DMS 273 treated with DMSO at 0.1 percent for 48 hours (cell line): ENCODE results near the gene CNTF.

Experiments
- DNase-seq: peaks from one replicate; lab custom pipeline; 2025; lab: John Stamatoyannopoulos, UW

CNTF gene

DNA sequence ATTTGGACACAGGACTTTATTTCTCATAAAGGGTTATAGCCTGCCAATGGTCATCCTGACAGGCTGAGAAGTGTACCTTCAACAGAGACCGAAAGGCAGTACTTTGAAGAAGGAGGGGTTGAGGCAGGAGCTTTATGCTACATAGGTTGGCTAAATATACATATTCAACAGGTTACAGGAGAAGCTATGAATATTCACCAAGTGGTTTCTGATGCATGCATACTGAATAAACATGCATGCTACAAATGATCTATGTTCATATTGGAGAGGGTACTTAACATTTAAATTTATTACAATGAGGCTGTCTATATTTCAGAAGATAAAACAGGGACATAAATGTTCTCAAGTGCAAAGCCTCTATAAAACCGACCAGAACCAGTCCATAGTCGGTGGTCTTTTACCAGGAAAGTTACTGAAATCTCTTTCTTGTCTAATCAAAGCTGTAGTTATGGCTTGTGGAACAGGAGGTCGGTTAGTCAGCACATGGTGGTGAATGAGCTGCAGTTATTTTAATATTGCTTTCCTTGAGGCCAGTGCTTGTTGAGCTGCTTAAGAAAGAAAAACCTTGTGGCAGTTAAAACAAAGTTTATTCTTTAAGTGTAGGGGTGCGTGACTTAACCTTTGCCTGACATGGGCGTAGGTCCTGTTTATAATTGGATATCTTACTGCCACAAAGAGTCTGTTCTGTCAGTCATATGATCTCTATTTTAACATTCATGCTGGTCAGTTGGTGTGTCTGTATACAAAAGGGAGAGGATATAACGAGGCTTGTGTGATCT is 19.5 kb downstream of the CNTF start:
- DNase-seq: no peak

DNA sequence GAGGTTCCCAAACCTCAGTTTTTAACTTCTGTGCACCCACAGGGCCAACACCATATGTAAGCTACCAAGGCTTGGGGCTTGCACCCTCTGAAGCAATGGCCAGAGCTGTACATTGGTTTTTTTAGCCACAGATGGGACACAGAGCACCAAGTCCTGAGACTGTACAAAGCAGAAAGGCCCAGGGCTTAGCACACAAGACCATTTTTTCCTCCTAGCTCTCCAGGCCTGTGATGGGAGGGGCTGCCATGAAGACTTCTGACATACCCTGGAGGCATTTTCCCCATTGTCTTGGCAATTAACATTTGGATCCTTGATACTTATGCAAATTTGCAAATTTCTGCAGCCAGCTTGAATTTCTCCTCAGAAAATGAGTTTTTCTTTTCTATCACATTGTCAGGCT is 23.4 kb downstream of the CNTF start:
- DNase-seq: no peak

DNA sequence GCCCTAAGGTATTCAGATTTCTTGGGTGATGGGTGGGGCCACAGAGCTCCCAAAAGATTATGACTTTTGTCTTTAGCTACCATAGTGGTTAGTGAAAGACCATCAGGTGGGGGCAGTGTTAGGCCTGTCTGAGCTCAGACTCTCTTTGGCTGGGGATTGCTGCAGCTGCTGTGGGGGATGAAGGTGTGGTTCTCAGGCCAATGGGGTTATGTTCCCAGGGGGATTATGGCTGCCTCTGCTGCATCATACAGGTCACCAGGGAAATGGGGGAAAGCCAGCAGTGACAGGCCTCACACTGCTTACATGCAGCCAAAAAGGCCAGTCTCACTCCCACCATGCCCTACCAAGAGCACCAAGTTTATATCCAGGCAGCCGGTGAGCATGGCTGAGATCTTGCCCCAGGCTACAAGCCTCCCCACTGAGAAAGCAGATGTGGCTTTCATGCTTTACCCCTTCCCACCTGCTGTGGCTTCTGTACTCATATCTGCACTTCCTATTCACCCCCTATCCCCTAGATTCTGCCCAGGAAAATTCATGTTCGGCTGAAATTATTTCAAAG is 24.8 kb downstream of the CNTF start:
- DNase-seq: no peak

DNA sequence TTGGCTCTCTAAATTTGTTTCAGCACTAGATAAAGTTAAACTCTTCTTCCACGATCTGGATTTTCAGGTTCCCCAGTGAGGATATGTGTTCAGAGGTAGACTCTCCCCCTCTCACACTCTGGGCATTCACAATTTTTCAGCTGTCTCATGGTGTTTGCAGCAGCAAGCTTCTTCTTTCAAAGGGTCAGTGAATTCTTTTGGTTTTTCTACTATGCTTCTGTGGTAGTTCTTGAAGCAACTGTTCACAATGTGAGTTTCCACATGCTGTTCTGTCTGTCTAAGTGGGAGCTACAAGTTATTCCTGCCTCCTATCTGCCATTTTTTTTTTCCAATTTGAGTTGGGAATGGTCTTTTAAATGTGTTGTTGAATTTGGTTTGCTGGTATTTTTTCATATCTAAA is 25.4 kb downstream of the CNTF start:
- DNase-seq: no peak

DNA sequence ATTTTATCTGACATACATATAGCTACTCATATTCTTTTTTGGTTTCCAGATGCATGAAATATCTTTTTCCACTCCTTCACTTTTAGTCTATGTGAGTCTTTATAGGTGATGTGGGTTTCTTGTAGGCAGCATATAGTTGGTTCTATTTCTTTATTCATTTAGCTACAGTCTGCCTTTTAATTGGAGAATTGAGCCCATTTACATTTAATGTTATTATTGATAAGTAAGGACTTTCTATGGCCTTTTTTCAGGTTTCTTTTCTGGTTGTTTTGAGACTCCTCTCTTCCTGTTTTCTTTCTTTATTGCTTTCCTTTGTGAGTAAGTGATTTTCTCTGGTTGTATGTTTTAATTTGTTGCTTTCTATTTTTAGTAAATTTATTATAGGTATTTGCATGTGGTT is 27.2 kb downstream of the CNTF start:
- no peak for DNase-seq

DNA sequence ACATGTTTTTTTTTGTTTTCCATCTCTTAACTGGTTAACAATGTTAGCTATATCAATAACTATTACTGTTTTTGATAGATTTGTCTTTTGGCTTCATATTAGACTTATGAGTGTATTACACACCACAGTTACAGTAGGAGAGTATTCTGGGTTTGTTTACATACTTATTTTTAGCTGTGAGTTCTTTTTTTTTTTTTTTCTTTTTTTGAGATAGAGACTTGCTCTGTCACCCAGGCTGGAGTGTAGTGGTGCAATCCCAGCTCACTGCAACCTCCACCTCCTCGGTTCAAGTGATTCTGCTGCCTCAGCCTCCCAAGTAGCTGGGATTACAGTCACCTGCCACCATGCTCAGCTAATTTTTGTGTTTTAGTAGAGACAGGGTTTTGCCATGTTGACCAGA is 28.0 kb downstream of the CNTF start:
- no peak for DNase-seq

GRCh38 chr11:58652726-58653280 is 30.3 kb downstream of the CNTF start:
- no peak for DNase-seq

GRCh38 chr11:58654079-58654907 is 31.8 kb downstream of the CNTF start:
- peak; percentile 13 for DNase-seq

- DNase-seq: no peak
Measured at GRCh38 chr11:58654908-58655296, 32.4 kb downstream of the CNTF start.

DNA sequence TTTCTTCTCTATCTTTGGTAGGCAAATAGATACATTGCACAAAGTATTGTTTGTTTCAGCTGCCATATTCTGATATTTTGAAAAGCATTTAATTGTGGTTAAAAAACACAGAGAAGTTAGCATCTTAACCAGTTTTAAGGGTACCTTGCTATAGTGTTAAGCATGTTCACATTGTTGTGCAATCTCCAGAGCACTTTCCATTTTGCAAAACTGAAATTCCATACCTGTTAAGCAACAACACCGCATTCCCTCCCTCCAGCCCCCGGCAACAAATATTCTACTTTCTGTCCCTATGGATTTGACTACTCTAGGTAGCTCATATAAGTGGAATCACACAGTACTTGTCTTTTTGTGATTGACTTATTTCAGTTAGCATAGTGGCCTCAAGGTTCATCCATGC is 33.9 kb downstream of the CNTF start:
- no peak for DNase-seq

DNA sequence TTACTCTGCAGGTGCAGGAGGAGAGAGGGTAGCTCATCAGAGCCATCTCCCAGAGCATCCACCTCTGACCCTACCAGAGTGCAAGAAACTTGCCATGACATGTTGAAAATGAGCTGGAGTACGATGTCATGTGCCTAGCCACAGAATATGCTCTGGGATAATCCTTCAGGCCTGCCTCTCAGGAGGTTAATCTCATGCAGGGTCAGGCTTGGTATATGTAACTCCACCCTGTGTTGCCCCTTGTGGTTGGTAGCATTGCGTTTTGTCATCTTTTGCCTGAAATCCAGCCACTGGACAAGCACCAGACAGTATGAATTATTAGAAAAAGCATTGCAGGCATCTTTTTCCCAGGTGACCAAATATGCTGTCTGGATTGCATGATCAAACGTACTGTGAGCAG is 36.2 kb downstream of the CNTF start:
- no peak for DNase-seq

- no peak for DNase-seq
Measured at GRCh38 chr11:58659404-58659803, 36.9 kb downstream of the CNTF start.

DNA sequence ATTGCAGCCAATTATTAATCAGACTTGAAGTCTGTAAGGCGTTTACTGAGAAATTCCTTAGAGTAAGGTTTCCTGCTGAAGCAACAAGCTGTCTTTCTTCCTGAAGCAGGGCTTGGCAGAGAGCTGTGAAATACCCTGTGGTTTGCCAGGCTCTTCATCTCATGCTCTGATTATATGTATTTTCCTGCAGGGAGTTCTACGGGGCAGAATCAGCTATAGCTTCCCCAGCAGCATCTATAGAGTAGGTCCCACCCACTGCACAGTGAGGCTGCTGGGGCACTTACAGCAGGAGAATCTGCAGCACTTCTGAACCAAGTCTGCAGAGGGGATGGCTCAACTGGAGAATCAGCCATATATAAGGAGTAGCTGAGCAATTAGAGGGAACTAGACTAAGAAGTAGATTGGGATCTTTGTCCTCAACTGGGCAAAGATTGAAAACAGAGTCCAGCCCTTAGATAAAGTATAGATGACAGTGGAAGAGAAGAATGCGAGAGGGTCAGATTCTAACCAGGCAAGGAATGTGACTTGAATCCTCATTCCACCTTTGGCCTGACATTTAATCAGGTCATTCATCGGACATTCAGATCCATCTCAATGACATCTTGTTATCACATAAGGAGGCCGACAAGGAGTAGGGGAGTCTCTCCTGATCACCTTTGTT is 37.6 kb downstream of the CNTF start:
- no peak for DNase-seq

DNA sequence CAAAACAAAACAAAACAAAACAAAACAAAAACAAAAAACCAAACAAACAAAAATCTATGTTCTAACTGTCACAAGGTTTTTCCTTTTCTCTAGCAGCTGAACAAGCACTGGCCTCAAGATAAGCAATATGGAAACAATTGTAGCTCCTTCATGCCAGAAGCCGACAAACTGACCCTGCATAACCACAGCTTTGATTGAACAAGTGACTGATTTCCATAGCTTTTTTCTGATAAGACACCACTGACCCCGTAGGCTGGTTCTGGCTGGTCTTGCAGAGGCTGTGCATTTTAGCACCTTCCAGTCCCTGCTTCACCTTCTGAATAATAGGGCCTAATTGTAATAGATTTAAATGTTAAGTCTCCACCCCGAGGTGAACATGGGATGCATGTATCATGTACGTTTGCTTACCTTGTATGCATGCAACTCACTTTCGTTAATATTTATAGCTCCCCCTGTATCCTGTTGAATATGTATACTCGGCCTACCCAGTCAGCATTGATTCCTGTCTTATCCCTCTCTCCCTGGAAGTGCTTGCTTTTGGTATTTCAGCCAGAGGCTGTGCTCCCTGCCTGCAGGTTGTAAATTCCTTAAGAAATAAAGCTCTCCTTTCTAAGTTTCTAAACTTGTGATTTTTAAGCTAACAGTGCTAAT is 49.6 kb downstream of the CNTF start:
- DNase-seq: no peak

- no peak for DNase-seq
Measured at GRCh38 chr11:58674609-58675008, 52.1 kb downstream of the CNTF start.
